MM.1S (cell line): ENCODE measurements around the gene TENT4A.

Experiments
- CTCF ChIP-seq: fragments of 300-600 bp; sonication (generic); IDR thresholded peaks from 2 replicates; pipeline ENCODE4 v1.5.1; 2016; ENCODE audit warnings: antibody characterized with exemption, low read length, mixed read lengths
- EZH2 ChIP-seq: fragments of 300-600 bp; sonication (generic); optimal IDR thresholded peaks from 2 replicates; pipeline ENCODE3; 2017; ENCODE audit warnings: low read depth, mild to moderate bottlenecking, antibody characterized with exemption, low read length, mixed read lengths
- EZH2phosphoT487 ChIP-seq: fragments of 300-600 bp; sonication (generic); IDR thresholded peaks from 2 replicates; pipeline ENCODE4 v1.6.1; 2018; ENCODE audit warnings: antibody characterized with exemption, low read length

- TF ChIP-seq CTCF (no peak), EZH2 (no peak), EZH2phosphoT487 (no peak)
Observed at GRCh38 chr5:6705959-6706358, 7.3 kb upstream of the TENT4A start.
